ENCODE data around the gene CCDC8.
"Not testable (repeated sequence)": the region's sequence is repeated elsewhere in the genome, so short reads cannot be mapped to it uniquely, and the experiment has no call there.

The CCDC8 gene, protein sequence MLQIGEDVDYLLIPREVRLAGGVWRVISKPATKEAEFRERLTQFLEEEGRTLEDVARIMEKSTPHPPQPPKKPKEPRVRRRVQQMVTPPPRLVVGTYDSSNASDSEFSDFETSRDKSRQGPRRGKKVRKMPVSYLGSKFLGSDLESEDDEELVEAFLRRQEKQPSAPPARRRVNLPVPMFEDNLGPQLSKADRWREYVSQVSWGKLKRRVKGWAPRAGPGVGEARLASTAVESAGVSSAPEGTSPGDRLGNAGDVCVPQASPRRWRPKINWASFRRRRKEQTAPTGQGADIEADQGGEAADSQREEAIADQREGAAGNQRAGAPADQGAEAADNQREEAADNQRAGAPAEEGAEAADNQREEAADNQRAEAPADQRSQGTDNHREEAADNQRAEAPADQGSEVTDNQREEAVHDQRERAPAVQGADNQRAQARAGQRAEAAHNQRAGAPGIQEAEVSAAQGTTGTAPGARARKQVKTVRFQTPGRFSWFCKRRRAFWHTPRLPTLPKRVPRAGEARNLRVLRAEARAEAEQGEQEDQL

GRCh38 chr19:46413262-46414031 lies at the start of gene CCDC8:
CCDC8 (minus strand) TSS chr19:46413564; CDS start chr19:46412810, 754 bp downstream.
- peak; percentile 65 for DNase-seq

DNA sequence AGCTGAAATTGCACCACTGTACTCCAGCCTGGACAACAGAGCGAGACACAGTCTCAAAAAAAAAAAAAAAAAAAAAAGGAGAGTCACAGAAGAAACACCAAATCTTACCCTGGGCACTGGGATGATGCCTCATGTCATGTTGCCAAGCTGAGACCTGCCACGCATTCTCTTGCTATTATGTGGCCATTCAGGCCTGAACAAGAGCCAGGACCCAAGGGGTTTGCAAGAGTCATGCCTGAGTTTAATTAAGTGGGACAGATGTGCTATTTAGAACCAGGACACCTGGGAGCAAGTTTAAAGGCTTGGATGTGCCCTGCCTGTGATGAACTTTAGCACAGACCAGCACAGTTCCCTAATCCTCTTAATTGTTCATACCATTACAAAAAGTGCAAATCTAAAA lies 48.2 kb upstream of the CCDC8 start:
- no peak for DNase-seq

DNA sequence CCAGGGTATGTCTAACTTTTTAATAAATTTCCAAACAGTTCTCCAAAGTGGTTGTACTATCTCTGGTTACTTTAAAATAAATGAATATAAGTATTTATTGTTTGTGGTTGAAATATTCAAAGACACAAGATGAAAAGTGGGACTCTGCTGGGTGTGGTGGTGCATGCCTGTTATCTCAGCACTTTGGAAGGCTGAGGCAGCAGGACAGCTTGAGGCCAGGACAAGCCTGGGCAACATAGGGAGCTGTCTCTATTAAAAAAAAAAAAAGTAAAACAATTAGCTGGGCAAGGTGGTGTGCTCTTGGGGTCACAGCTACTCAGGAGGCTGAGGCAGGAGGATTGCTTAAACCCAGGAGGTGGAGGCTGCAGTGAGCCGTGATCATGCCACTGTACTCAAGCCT lies 47.6 kb upstream of the CCDC8 start:
- no peak for DNase-seq

DNA sequence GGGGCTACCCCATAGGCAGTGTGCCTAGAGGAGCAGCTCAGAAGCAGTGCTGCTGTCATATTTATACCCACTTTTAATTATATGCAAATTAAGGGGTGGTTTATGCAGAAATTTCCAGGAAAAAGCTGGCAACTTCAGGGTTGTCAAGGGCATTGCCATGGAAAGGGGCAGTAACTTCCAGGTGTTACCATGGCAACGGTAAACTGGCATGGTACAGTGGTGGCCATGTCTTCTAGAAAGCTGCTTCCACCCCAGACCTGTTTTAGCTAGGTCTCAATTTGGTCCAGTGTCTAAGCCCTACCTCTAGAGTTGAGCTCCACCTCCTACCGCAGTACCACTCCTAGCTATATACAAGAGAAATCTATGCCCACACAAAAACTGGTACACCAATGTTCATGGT lies 46.7 kb upstream of the CCDC8 start:
- DNase-seq, result no peak

DNA sequence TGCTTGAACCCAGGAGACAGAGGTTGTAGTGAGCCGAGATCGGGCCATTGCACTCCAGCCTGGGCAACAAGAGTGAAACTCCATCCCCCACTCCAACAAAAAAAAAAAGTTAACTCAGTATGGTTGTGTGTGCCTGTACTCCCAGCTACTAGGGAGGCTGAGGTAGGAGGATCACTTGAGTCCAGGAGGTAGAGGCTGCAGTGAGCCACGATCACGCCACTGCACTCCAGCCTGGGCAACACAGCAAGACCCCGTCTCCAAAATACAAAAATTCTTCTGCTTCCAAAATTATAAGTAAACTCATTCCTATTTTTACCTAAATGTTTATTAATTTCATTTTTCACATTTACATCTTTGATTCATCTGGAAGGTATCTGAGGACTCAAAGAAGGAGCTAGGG lies 43.6 kb upstream of the CCDC8 start:
- DNase-seq, result no peak

DNA sequence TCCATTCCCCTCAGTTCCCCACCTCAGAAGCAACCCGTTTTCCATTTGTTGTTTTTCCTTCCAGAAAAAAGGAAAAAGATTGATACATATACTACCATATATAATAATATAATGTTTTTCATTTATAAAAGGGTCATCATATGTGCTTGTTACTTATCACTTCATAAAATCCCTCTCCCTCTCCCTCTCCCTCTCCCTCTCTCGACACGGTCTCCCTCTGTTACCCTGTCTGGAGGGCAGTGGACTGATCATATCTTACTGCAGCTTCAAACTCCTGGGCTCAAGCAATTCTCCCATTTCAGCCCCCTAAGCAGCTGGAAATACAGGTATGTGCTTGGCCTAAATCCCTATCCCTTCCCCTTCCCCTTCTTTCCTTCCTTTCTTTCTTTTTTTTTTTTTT lies 40.9 kb upstream of the CCDC8 start:
- DNase-seq, result no peak

GRCh38 chr19:46453661-46454060 lies 40.3 kb upstream of the CCDC8 start:
- DNase-seq, result no peak

GRCh38 chr19:46452186-46452585 lies 38.8 kb upstream of the CCDC8 start:
- DNase-seq, result no peak

- no peak for DNase-seq
These were observed 38.0 kb upstream of the CCDC8 start for GRCh38 chr19:46451352-46451751.

DNA sequence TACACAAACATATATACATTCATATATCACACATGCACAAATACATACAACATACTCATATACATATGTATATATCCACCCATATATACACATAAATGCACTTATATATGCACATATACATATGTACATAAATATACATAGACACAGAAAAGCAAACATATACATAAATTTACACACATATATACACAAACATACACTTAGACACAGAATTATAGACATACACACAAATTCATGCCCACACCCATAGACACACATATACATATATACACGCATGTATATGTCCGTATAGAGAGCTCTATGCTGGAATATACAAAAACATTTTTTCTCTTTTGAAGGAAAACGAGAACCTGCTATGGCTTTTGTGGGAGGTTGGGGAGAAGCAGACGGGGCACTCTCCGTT lies 37.4 kb upstream of the CCDC8 start:
- no peak for DNase-seq

DNA sequence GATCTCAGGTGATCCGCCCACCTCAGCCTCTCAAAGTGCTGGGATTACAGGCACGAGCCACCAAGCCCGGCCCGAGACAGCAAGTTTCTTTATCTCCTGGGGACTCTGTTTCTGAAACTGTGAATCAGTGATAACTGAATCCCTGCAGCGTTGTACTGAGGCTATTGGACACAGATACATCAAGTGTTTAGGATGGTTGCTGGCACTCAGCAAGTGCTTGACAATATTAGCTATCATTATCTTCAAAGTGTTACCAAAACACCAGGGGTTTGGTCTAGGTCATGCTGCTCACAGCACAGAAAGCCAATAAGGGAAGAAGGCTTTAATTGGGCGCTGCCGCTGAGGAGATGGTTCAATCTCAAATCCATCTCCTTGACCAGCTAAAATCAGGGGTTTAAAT lies 35.9 kb upstream of the CCDC8 start:
- DNase-seq, result no peak

DNA sequence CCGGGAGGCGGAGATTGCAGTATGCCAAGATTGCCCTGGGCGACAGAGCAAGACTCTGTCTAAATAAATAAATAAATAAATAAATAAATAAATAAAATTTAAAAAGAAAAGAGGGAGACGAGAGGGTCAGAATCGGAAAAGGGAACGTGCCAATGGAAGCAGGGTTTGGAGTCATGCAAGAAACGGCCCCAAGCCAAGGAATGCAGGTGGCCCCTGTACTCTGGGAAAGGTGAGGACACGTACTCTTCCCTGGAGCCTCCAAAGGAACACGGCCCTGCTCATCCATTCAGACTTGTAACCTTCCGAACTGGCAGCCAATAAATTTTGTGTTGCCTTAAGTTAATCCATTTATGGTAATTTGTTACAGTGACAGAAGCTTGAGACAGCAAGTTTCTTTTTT lies 35.2 kb upstream of the CCDC8 start:
- DNase-seq, result no peak

DNA sequence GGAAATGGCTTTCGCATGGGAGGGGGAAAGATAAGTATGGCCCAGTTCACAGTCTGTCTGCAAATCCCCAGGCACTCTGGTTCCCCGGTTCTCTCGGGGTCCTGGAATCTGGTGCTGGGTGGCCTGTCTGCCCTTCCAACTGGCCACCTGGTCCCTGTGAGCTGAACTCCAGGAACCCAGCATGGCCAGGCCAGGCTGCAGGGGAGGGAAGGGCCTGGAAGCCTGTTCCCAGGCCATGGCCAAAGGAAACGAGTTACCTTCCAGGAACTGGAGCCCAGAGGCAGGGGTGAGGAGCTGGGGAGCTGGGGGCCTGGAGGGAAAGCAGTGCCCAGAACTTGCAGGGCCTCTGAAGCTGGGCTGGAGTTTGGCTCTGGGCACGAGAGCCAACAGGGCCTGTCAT lies 34.5 kb upstream of the CCDC8 start:
- DNase-seq, result no peak

DNA sequence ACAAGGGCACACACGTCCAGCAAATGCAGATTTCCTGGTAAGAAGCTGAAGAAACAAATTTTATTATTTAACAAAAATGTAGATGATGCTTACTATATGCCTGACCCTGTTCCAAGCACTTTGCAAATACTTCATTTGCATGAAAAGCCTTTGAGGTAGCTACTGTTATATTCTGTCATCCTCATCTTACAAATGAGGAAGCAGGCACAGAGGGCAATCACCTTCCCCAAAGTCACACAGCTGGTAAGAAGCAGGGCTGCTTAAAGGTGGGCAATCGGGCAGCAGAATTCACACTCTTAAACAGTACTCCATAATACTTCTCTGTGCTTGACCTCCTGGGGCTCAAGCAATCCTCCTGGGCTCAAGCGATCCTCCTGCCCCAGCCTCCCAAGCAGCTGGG lies 33.6 kb upstream of the CCDC8 start:
- no peak for DNase-seq

DNA sequence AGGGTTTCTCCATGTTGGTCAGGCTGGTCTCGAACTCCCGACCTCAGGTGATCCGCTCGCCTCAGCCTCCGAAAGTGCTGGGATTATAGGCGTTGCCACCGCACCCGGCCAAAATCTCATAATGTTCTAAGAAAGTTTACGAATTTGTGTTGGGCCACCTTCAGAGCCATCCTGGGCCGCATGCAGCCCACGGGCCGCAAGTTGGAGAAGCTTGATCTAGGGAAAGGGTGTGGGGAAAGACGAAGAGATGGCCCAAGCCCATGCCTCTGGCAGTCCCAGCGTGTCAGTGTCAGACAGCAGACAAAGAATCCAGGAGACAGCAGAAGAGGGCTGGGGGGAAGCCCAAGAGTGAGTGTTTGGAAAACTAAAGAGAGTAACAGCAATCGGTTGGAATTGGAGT lies 32.7 kb upstream of the CCDC8 start:
- no peak for DNase-seq

GRCh38 chr19:46442808-46443450 lies 29.6 kb upstream of the CCDC8 start:
- no peak for DNase-seq

DNA sequence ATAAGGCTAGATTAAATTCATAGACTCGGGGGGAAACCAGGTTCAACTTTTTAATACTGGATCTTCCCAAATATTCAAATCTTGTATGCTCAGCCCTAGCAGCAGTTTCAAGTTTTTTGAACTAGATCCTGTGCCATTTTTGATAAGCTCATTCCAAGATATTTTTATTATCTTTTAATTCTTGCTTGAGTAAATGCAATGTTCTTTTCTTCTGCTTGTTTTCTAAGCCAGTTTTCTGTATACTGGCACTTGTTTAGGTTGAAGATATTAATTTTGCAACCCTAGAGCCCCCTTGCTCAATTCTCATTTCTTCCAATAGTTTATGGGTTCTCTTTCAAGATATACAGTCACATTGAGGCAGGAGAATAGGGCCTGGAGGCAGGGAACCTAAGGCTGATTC lies 28.5 kb upstream of the CCDC8 start:
- DNase-seq, result no peak

GRCh38 chr19:46435689-46436088 lies 22.3 kb upstream of the CCDC8 start:
- DNase-seq, result not testable (repeated sequence)

DNA sequence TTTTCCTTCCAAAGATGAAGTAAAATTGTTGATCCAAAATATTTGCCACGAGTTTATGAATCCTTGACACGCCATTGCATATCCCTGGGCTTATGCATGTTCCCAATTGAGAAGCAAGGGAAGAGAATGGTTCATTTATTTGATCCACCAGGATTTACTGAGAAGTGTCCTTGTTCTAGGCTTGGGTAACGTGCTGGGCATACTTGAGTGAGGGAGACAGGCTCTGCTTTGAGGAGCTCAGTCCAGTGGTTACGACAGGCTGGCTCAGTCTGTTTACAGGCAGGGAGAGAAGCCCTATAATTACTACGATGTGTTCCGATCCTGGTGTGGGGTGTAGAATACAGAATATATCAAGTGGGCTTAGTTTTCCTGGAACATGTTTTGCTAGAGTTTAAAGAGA lies 21.6 kb upstream of the CCDC8 start:
- DNase-seq, result no peak

DNA sequence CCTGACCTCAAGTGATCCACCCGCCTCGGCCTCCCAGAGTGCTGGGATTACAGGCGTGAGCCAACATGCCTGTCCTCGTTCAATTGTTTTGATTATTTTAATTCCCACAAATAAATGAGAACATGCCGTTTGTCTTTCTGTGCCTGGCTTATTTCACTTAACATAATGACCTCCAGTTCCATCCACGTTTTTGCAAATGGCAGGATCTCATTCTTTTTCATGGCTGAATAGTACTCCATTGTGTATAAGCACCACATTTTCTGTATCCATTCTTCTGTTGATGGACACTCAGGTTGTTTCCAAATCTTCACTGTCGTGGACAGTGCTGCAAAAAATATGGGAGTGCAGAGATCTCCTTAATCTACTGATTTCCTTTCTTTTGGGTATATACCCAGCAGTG lies 20.1 kb upstream of the CCDC8 start:
- not testable (repeated sequence) for DNase-seq

DNA sequence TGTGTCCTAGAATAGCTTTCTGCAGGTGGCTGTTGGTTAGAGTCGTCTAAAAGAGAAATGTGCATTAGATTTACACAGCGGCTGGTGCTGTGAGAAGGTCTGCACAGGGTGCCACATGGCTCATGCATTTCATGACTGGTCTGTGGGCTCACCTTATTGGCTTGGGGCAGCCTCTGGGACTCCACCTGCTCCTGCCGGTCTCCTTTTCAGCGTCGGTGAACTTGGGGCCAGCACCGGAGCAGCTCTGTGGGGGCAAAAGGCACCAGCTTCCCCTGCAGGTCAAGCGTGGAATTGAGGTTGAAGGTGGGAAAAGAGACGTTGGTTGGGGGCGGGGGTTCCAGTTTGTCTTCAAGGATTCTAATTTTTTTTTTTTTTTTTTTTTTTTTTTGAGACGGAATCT lies 18.5 kb upstream of the CCDC8 start:
- DNase-seq, result peak; percentile 36

DNA sequence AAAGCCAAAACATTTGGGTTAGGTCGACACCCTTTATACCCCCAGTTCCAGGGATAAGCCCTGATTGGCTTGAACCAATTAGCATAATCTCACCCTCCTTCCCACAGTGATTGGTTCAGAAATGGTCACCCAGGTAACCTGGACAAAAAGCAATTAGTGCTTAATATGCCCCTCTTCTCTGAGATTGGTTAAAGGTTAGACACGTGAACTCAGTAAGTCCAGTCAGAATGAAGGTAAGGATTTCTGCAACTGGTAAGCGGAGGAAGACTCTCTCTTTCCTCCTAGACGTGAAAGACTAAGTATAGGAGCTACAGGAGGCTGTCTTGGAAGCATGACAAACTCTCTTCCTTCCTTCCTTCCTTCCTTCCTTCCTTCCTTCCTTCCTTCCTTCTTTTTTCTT lies 16.6 kb upstream of the CCDC8 start:
- DNase-seq, result no peak

GRCh38 chr19:46428239-46429135 lies 15.1 kb upstream of the CCDC8 start, which contains the start of gene PNMA8C:
PNMA8C (minus strand) TSS chr19:46428936; CDS start chr19:46428359, 577 bp downstream.
- DNase-seq, result peak; percentile 83

Data from hematopoietic multipotent progenitor cell treated with erythropoietin and hydrocortisone succinate and interleukin-3 and kit ligand, for 4 days (in vitro differentiated cells).